HepG2 (cell line): ENCODE data around the gene PAIP2. TPM values are rescaled to one million over a fixed set of nuclear protein-coding genes. Genes with fewer than 3 reads are reported as not detected.
A peak's percentile ranks its signal among the peaks of the same experiment; 100 is the strongest.

Source experiments
- ADNP ChIP-seq: sonication (generic); formaldehyde crosslinking; IDR thresholded peaks from 2 replicates; pipeline ENCODE4 v1.4.0; 2020; ENCODE audit warnings: missing genetic modification reagents
- CAMTA2 ChIP-seq: sonication (generic); formaldehyde crosslinking; IDR thresholded peaks from 2 replicates; pipeline ENCODE4 v1.4.0; 2020; ENCODE audit warnings: mild to moderate bottlenecking, missing genetic modification reagents, borderline replicate concordance
- DBP ChIP-seq: sonication (generic); formaldehyde crosslinking; IDR thresholded peaks from 2 replicates; pipeline ENCODE4 v1.4.0; 2020; ENCODE audit warnings: missing genetic modification reagents; ENCODE audit errors: not compliant biosample characterization
- FOXK1 ChIP-seq: sonication (generic); formaldehyde crosslinking; IDR thresholded peaks from 2 replicates; pipeline ENCODE4 v1.4.0; 2020; ENCODE audit warnings: low read depth, missing genetic modification reagents, borderline replicate concordance
- HMGA1 ChIP-seq: sonication (generic); formaldehyde crosslinking; conservative IDR thresholded peaks from 2 replicates; pipeline ENCODE4 v1.4.0; 2020; ENCODE audit warnings: missing genetic modification reagents
- IRX3 ChIP-seq: sonication (generic); formaldehyde crosslinking; IDR thresholded peaks from 2 replicates; pipeline ENCODE4 v1.8.1; 2023; ENCODE audit warnings: mild to moderate bottlenecking, low read depth, missing genetic modification reagents, borderline replicate concordance
- KDM6A ChIP-seq: IDR thresholded peaks from 2 replicates; pipeline ENCODE4 v1.6.1; 2016; ENCODE audit warnings: low read depth
- RBM39 ChIP-seq: fragments of 200-400 bp; formaldehyde crosslinking; IDR thresholded peaks from one replicate; pipeline ENCODE4 v1.6.1; 2018; ENCODE audit warnings: antibody characterized with exemption, mild to moderate bottlenecking, low read depth, low read length; ENCODE audit not compliant: poor library complexity, severe bottlenecking
- RFXANK ChIP-seq: IDR thresholded peaks from 2 replicates; pipeline ENCODE4 v1.6.1; 2016
- RXRB ChIP-seq: IDR thresholded peaks from 2 replicates; pipeline ENCODE4 v1.6.1; 2016; ENCODE audit warnings: borderline replicate concordance, missing genetic modification reagents, missing compliant biosample characterization
- TBP ChIP-seq: sonication (generic); formaldehyde crosslinking; IDR thresholded peaks from 2 replicates; pipeline ENCODE4 v1.5.0; 2020; ENCODE audit warnings: missing genetic modification reagents
- TCF7L2 ChIP-seq: IDR thresholded peaks from 2 replicates; pipeline ENCODE4 v1.6.1; 2011; ENCODE audit warnings: mild to moderate bottlenecking, low read depth, low read length, moderate library complexity
- THYN1 ChIP-seq: sonication (generic); formaldehyde crosslinking; IDR thresholded peaks from 2 replicates; pipeline ENCODE4 v1.8.1; 2023; ENCODE audit warnings: low read depth, mild to moderate bottlenecking, moderate library complexity, missing genetic modification reagents, borderline replicate concordance
- TRIM24 ChIP-seq: sonication (generic); formaldehyde crosslinking; IDR thresholded peaks from 2 replicates; pipeline ENCODE4 v1.8.0; 2022; ENCODE audit warnings: mild to moderate bottlenecking, missing genetic modification reagents
- ZFP36L2 ChIP-seq: sonication (generic); formaldehyde crosslinking; IDR thresholded peaks from 2 replicates; pipeline ENCODE4 v1.4.0; 2020; ENCODE audit warnings: missing genetic modification reagents
- ZNF101 ChIP-seq: sonication (generic); formaldehyde crosslinking; IDR thresholded peaks from 2 replicates; pipeline ENCODE4 v1.4.0; 2020; ENCODE audit warnings: mild to moderate bottlenecking, low read depth, missing genetic modification reagents, borderline replicate concordance
- ZNF317 ChIP-seq: sonication (generic); formaldehyde crosslinking; IDR thresholded peaks from 2 replicates; pipeline ENCODE4 v1.5.0; 2020; ENCODE audit warnings: mild to moderate bottlenecking, missing genetic modification reagents
- ZNF337 ChIP-seq: sonication (generic); formaldehyde crosslinking; IDR thresholded peaks from 2 replicates; pipeline ENCODE4 v1.5.1; 2020; ENCODE audit warnings: missing genetic modification reagents, low read depth, mild to moderate bottlenecking, borderline replicate concordance
- ZNF713 ChIP-seq: sonication (generic); formaldehyde crosslinking; IDR thresholded peaks from 2 replicates; pipeline ENCODE4 v1.4.0; 2020; ENCODE audit warnings: mild to moderate bottlenecking, missing genetic modification reagents
- ZNF75D ChIP-seq: sonication (generic); formaldehyde crosslinking; IDR thresholded peaks from 2 replicates; pipeline ENCODE4 v1.8.1; 2023; ENCODE audit warnings: missing genetic modification reagents, mild to moderate bottlenecking, borderline replicate concordance
- ZNF766 ChIP-seq: sonication (generic); formaldehyde crosslinking; IDR thresholded peaks from 2 replicates; pipeline ENCODE4 v1.5.0; 2020; ENCODE audit warnings: missing genetic modification reagents, borderline replicate concordance
- polyA plus RNA-seq, 8 experiments: library from polyadenylated mRNA; depleted of rRNA in 3 of 8; stranded (reverse) in 7 of 8; unstranded in 1 of 8; fragments of >200 nt; fragmentation: Illumina TruSeq in 4 of 8; extraction: Trizol in 4 of 8; gene quantifications; 2 replicates each; pipeline versions ENCODE4 v1.2.1 to v1.2.3, GENCODE V29; 2011 to 2016; ENCODE audit warnings: low read depth in 4 of 8, missing spikeins in 1 of 8, mixed read lengths in 1 of 8; ENCODE audit not compliant: insufficient read depth in 1 of 8
- total RNA-seq, 5 experiments: library from RNA; depleted of rRNA; stranded (reverse); fragments of >200 nt; fragmentation: Illumina TruSeq; extraction: Trizol; gene quantifications; 2 replicates each; pipeline ENCODE4 v1.2.3, GENCODE V29; 2016; ENCODE audit warnings: low read depth in 1 of 5
- TF ChIP-seq, protein P1 (sequence below), 2 experiments: fragments of 450-650 bp in 1 of 2; sonication (generic) in 1 of 2; formaldehyde crosslinking; IDR thresholded peaks; 2 replicates each; pipeline versions ENCODE4 v1.5.0 to v1.8.0; 2020 to 2022; ENCODE audit warnings: mild to moderate bottlenecking in 1 of 2, missing genetic modification reagents in 1 of 2
- TF ChIP-seq, protein P2 (sequence below): IDR thresholded peaks from 2 replicates; pipeline ENCODE4 v1.6.1; 2016
- TF ChIP-seq, protein P3 (sequence below): sonication (generic); formaldehyde crosslinking; IDR thresholded peaks from 2 replicates; pipeline ENCODE4 v1.8.0; 2022; ENCODE audit warnings: missing genetic modification reagents, mild to moderate bottlenecking, moderate library complexity, borderline replicate concordance

Gene PAIP2
- total and polyA plus RNA-seq, 2 of the 13 experiments (the other 11 are each of a cell fraction or from before 2014, with no cell fraction given) = 61.5 to 76.3 TPM

- TF ChIP-seq, protein P1, sequence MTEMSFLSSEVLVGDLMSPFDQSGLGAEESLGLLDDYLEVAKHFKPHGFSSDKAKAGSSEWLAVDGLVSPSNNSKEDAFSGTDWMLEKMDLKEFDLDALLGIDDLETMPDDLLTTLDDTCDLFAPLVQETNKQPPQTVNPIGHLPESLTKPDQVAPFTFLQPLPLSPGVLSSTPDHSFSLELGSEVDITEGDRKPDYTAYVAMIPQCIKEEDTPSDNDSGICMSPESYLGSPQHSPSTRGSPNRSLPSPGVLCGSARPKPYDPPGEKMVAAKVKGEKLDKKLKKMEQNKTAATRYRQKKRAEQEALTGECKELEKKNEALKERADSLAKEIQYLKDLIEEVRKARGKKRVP (CRISPR knock-in tag; IDR thresholded peaks at IDR 0.05) = peak in 1 of 2 experiments; percentile 53; a peak in 2 of 4 replicates
- no peak for TF ChIP-seq RFXANK (CRISPR knock-in tag)
- TF ChIP-seq TBP = no peak
- TF ChIP-seq DBP = no peak
- TF ChIP-seq TCF7L2 = no peak
- peak; percentile 55; the same call in 1 of the 2 replicates for TF ChIP-seq ZNF101 (CRISPR knock-in tag)
- no peak; the same call in 1 of the 2 replicates for TF ChIP-seq IRX3 (CRISPR knock-in tag)
- TF ChIP-seq ADNP (CRISPR knock-in tag) = no peak
- TF ChIP-seq CAMTA2 (CRISPR knock-in tag) = peak; percentile 97
- TF ChIP-seq ZNF75D = no peak
- TF ChIP-seq ZNF766 = 0 out of 2 replicates have a peak, but pooled peaks have one; percentile 65
- peak; percentile 71; the same call in 1 of the 2 replicates for TF ChIP-seq FOXK1 (CRISPR knock-in tag)
- no peak for TF ChIP-seq HMGA1
- TF ChIP-seq KDM6A (CRISPR knock-in tag) = no peak
- TF ChIP-seq RBM39 = peak; percentile 64
- TF ChIP-seq ZFP36L2 (CRISPR knock-in tag) = no peak
- TF ChIP-seq, protein P2, sequence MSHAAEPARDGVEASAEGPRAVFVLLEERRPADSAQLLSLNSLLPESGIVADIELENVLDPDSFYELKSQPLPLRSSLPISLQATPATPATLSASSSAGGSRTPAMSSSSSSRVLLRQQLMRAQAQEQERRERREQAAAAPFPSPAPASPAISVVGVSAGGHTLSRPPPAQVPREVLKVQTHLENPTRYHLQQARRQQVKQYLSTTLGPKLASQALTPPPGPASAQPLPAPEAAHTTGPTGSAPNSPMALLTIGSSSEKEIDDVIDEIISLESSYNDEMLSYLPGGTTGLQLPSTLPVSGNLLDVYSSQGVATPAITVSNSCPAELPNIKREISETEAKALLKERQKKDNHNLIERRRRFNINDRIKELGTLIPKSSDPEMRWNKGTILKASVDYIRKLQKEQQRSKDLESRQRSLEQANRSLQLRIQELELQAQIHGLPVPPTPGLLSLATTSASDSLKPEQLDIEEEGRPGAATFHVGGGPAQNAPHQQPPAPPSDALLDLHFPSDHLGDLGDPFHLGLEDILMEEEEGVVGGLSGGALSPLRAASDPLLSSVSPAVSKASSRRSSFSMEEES (CRISPR knock-in tag) = no peak
- TF ChIP-seq, protein P3, sequence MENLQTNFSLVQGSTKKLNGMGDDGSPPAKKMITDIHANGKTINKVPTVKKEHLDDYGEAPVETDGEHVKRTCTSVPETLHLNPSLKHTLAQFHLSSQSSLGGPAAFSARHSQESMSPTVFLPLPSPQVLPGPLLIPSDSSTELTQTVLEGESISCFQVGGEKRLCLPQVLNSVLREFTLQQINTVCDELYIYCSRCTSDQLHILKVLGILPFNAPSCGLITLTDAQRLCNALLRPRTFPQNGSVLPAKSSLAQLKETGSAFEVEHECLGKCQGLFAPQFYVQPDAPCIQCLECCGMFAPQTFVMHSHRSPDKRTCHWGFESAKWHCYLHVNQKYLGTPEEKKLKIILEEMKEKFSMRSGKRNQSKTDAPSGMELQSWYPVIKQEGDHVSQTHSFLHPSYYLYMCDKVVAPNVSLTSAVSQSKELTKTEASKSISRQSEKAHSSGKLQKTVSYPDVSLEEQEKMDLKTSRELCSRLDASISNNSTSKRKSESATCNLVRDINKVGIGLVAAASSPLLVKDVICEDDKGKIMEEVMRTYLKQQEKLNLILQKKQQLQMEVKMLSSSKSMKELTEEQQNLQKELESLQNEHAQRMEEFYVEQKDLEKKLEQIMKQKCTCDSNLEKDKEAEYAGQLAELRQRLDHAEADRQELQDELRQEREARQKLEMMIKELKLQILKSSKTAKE (CRISPR knock-in tag) = no peak
- no peak for TF ChIP-seq ZNF713 (CRISPR knock-in tag)
- peak; percentile 84 for TF ChIP-seq ZNF317 (CRISPR knock-in tag)
- no peak for TF ChIP-seq THYN1
- TF ChIP-seq RXRB (CRISPR knock-in tag) = 0 out of 2 replicates have a peak, but pooled peaks have one; percentile 15
- 0 out of 2 replicates have a peak, but pooled peaks have one; percentile 68 for TF ChIP-seq ZNF337 (CRISPR knock-in tag)
- peak; percentile 42; the same call in 1 of the 2 replicates for TF ChIP-seq TRIM24 (CRISPR knock-in tag)
Measured at GRCh38 chr5:139341689-139342422, at the start of gene PAIP2 (continued).
